ENCODE measurements around the gene ZNF275. TPM values are rescaled to one million over a fixed set of nuclear protein-coding genes. Genes with fewer than 3 reads are reported as not detected.

ZNF275 gene
- total and polyA plus RNA-seq, 10 of the 15 experiments (the other 5 are each of a cell fraction or from before 2014, with no cell fraction given): 1.3 to 17.4 (median 6.2) TPM

GRCh38 chrX:153401133-153401764, 67.3 kb downstream of the ZNF275 start, which contains the start of gene PNMA6E:
PNMA6E (minus strand) TSS chrX:153401350; CDS start chrX:153398849, 2,501 bp downstream.
- H3K4me1 ChIP-seq (ENCODE audit: control insufficient read depth, insufficient read depth, low read length): no peaks in the 10 kb centered on the region
- ChIA-PET RAD21 (ENCODE audit: unreplicated experiment) (no interaction called here), CTCF (no interaction called here), SMC1A (ENCODE audit: uncharacterized antibody, unreplicated experiment) (no interaction called here), POLR2A (interaction anchor here (0.6 kb wide), 1 partner anchor 106 kb away, joined by 4 read pairs; no protein-coding TSS in a partner anchor)
- no TSS peak for BruUV-seq (replicated peaks)
- no peaks in the 10 kb centered on the region for H3K27me3 ChIP-seq (replicated peaks in 1 of 2; ENCODE audit: control insufficient read depth in 2 of 2, insufficient read depth in 2 of 2, low read length in 1 of 2)
- H3K4me2 ChIP-seq (ENCODE audit: control insufficient read depth, insufficient read depth): no peak within 1 kb of the TSS
- no peaks in the 10 kb centered on the region for H3K36me3 ChIP-seq (ENCODE audit: control insufficient read depth in 2 of 2, insufficient read depth in 2 of 2, low read length in 1 of 2)
- 85% methylated on average over 29 of the region's 29 CpGs for WGBS (ENCODE audit: insufficient coverage, insufficient replicate concordance, low lambda C conversion rate, missing lambda C conversion rate)
- H4K20me1 ChIP-seq (ENCODE audit: control insufficient read depth, insufficient read depth): no peaks in the 10 kb centered on the region
- ATAC-seq: no peak
- H3K9me3 ChIP-seq (replicated peaks; ENCODE audit: control insufficient read depth, insufficient read depth, low read length): no peaks in the 10 kb centered on the region; the same call in 2 of the 3 replicates
- no peak for FAIRE-seq
- H2AFZ ChIP-seq (ENCODE audit: control insufficient read depth, low read depth, low read length): no peak within 1 kb of the TSS
- no peak for DNase-seq (ENCODE audit: low read depth, low spot score)
- in situ Hi-C loops (cut with MboI): no loop called here
- no peak within 1 kb of the TSS for H3K9ac ChIP-seq (ENCODE audit: control insufficient read depth, insufficient read depth, low read length)
- no peak within 1 kb of the TSS for H3K27ac ChIP-seq (ENCODE audit: control insufficient read depth, insufficient read depth)
- H3K79me2 ChIP-seq (ENCODE audit: control insufficient read depth, insufficient read depth, low read length): no peaks in the 10 kb centered on the region
- H3K4me3 ChIP-seq: no peak within 1 kb of the TSS
- no peak for TF ChIP-seq CHD2 (IDR thresholded peaks at IDR 0.05; ENCODE audit: borderline replicate concordance, low read depth, low read length)
- no peak for TF ChIP-seq TAF1 (IDR thresholded peaks at IDR 0.05; ENCODE audit: borderline replicate concordance, low read depth, low read length)
- TF ChIP-seq IRF4 (IDR thresholded peaks at IDR 0.05; ENCODE audit: low read depth, low read length): no peak
- TF ChIP-seq E2F8 (IDR thresholded peaks at IDR 0.05; ENCODE audit: low read depth, partially characterized antibody): no peak
- TF ChIP-seq, protein P1, sequence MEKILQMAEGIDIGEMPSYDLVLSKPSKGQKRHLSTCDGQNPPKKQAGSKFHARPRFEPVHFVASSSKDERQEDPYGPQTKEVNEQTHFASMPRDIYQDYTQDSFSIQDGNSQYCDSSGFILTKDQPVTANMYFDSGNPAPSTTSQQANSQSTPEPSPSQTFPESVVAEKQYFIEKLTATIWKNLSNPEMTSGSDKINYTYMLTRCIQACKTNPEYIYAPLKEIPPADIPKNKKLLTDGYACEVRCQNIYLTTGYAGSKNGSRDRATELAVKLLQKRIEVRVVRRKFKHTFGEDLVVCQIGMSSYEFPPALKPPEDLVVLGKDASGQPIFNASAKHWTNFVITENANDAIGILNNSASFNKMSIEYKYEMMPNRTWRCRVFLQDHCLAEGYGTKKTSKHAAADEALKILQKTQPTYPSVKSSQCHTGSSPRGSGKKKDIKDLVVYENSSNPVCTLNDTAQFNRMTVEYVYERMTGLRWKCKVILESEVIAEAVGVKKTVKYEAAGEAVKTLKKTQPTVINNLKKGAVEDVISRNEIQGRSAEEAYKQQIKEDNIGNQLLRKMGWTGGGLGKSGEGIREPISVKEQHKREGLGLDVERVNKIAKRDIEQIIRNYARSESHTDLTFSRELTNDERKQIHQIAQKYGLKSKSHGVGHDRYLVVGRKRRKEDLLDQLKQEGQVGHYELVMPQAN (conservative IDR thresholded peaks at IDR 0.05): no peak
- no peak for TF ChIP-seq PAX5 (IDR thresholded peaks at IDR 0.05; ENCODE audit: borderline replicate concordance, low read depth, low read length)
- TF ChIP-seq MYB (IDR thresholded peaks at IDR 0.05; ENCODE audit: borderline replicate concordance, low read depth, low read length): no peak
- no peak for TF ChIP-seq TARDBP (IDR thresholded peaks at IDR 0.05; ENCODE audit: borderline replicate concordance)
- TF ChIP-seq POLR2AphosphoS2 (IDR thresholded peaks at IDR 0.05; ENCODE audit: low read depth, low read length): no peak
- TF ChIP-seq, protein P2, sequence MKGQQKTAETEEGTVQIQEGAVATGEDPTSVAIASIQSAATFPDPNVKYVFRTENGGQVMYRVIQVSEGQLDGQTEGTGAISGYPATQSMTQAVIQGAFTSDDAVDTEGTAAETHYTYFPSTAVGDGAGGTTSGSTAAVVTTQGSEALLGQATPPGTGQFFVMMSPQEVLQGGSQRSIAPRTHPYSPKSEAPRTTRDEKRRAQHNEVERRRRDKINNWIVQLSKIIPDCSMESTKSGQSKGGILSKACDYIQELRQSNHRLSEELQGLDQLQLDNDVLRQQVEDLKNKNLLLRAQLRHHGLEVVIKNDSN (IDR thresholded peaks at IDR 0.05; ENCODE audit: borderline replicate concordance, extremely low read length, insufficient read depth, low read depth, low read length): no peak
- no peak for TF ChIP-seq TCF12 (IDR thresholded peaks at IDR 0.05; ENCODE audit: low read depth, low read length)
- TF ChIP-seq BCL11A (IDR thresholded peaks at IDR 0.05; ENCODE audit: low read depth, low read length): no peak
- no peak for TF ChIP-seq RAD51 (IDR thresholded peaks at IDR 0.05)
- TF ChIP-seq ZNF24 (IDR thresholded peaks at IDR 0.05): no peak
- no peak for TF ChIP-seq FOXM1 (IDR thresholded peaks at IDR 0.05; ENCODE audit: low read depth, low read length)
- TF ChIP-seq MXI1 (IDR thresholded peaks at IDR 0.05; ENCODE audit: low read depth, low read length): no peak
- no peak for TF ChIP-seq ZNF384 (IDR thresholded peaks at IDR 0.05; ENCODE audit: borderline replicate concordance, low read depth, low read length)
- intact Hi-C loops (cut with micrococcal nuclease; ENCODE audit: unreplicated experiment): no loop called here
